ENCODE results near the gene ALDH3B2. TPM values are rescaled to one million over a fixed set of nuclear protein-coding genes. Genes with fewer than 3 reads are reported as not detected.
"Not testable (repeated sequence)": the region's sequence is repeated elsewhere in the genome, so short reads cannot be mapped to it uniquely, and the experiment has no call there.

Gene ALDH3B2
- polyA plus RNA-seq, 3 donors, result 1.6 to 3.0 (median 2.1) TPM

DNA sequence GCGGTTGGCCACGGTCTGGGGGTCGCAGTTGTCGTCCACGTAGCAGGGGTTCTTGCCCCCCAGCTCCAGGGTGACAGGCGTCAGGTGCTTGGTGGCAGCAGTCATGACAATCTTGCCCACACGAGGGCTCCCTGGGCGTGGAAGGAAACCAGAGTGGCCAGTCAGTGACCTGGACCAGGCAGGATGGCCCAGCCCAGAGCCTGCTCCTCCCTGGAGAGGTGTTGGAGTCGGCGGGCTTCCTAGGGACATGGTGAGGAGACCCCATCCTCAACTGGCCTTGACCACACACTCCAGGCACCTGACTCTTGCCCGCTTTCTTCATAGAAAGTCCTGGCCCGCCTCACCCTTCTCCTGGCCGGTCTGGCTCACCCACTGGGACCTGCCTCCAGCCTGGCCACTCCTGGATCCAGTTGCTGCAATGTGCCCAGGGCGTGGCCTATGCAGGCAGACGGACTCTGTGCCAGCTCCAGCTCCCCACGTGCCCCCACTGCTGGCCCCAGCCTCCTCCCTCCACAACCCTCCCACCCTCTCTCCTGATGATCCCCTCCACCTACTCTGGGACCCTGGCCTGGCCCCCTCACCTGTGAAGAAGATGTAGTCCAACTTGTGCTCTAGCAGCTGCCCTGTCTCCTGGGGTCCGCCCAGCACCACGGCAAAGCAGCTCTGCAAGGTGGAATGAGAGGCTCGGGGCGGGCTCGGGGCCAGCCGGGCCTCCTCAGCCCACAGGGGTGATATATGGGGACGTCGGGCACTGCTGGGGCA, 8.7 kb downstream of the ALDH3B2 start:
- DNase-seq (ENCODE audit: extremely low read depth in 1 of 11, low read depth in 9 of 11, low spot score in 4 of 11), result no peak

DNA sequence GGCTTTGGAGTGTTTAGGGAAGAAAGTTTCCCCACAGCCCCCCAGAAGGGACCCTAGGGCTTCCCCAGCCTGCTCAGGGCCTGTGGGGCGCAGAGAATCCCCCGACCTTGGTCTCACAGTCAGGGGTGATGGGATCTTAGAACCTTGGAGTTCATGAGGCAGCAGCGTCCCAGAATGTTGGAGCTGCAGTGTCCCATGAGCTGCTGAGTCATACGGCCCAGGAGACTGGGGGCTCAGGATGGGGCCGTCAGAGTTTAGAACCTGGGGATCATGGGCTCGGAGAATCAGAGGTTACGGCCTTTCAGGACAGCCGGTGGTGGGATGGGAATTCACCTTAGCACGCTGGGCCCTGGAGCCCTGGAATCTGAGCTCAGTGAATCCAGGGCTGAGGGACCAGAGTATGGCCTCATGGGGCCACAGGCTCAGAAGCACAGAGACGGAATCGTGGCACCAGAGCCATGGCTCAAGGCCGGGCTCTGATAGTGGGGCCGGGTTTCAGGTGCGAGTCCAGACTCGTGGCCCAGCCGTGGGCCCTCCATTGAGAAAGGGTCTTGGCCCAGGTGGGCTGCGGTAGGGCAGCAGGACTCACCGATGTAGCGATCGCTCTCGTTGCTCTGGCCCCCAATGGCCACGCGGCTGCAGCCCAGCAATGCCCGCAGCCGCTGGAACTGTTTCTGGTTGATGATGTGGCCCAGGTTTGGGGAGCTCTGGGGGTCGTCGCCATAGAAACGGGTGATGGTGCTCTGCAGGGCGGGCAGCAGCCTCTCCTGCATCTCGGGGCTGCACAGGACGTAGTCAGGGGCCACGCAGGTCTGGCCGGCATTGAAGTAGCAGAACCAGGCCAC, 9.5 kb downstream of the ALDH3B2 start:
- no peak for DNase-seq (ENCODE audit: extremely low read depth in 1 of 11, low read depth in 9 of 11, low spot score in 4 of 11)

DNA sequence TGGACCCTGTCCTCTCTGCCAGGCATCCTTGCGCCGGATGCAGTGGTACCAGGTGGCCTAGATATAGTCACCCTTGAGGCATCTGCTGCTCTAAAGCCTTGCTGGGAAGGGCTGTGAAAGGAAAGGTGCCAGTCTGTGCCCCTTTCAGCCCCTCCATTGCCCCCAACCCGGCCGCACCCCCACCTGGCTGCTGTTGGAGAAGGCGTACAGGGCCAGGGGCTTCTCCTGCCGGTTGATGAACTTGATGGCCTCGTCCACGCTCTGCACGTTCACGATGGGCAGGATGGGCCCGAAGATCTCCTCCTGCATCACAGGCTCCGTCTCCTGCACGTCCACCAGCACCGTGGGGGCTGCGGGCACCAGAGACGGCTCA, 10.2 kb downstream of the ALDH3B2 start:
- no peak for DNase-seq (ENCODE audit: extremely low read depth in 1 of 11, low read depth in 9 of 11, low spot score in 4 of 11)

DNA sequence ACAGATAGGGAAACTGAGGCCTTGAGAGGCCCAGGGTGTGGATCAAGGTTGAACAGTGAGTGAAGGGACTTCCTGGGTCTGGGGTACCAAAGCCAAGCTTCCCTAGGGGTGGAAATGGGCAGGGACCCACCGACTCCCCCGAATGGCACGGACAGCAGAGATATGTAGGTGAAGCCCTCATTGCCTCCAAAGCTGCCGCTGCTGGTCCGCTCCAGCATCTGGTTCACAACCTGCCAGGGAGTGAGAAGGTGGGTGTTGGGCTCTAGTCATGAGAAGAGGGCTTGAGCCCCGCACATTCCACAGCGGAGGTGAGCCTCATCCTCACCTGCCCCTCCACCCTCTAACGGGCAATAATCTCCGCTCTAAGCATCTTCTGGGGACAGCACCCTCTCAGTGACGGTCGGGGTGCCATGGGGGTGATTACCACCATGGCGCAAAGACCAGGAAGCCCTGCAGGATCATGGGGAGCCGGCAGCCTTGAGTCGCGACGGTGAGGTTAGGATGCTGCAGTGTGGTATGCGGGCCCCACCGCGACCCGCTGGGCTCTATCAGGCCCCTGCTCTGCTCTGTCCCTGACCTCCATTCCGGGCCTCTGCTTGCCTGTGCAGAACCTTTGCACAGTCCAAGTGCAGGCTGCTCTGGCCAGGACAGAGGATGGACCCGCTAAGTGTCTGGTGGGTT, 10.8 kb downstream of the ALDH3B2 start:
- DNase-seq (ENCODE audit: extremely low read depth in 1 of 11, low read depth in 9 of 11, low spot score in 4 of 11), result no peak

DNA sequence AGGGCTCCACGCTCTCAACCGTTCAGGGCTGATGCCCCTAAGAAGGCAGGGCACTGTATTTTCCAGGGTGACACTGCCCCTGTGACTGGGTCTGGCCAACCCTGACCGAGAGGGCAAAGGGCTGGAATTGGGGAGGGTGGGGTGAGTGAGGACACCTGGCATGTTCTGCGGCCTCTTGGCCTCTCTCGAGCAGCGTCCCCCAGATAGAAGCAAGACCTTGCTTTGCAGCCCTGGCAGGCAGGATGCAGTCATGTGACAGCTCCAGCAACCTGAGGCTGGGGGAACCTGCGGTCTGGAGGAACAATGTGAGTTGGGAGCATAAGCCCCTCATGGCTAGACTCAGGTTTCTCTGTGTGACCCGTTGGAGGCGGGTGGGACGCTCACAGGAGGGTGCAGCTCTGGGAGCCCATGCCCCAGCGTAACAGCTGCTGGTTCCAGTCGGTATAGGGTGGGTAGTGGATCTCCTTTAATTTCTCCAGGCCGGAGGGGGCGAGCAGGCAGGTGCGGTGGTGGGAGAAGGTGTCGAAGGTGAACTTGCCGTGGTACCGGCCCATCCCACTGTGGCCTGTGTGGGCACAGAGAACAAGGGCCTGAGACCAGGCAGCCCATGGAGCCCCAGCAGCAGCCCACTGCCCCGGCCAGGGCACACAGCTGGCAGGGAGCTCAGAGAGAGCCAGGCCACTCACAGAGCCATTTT, 11.4 kb downstream of the ALDH3B2 start:
- DNase-seq (ENCODE audit: extremely low read depth in 1 of 11, low read depth in 9 of 11, low spot score in 4 of 11), result no peak

DNA sequence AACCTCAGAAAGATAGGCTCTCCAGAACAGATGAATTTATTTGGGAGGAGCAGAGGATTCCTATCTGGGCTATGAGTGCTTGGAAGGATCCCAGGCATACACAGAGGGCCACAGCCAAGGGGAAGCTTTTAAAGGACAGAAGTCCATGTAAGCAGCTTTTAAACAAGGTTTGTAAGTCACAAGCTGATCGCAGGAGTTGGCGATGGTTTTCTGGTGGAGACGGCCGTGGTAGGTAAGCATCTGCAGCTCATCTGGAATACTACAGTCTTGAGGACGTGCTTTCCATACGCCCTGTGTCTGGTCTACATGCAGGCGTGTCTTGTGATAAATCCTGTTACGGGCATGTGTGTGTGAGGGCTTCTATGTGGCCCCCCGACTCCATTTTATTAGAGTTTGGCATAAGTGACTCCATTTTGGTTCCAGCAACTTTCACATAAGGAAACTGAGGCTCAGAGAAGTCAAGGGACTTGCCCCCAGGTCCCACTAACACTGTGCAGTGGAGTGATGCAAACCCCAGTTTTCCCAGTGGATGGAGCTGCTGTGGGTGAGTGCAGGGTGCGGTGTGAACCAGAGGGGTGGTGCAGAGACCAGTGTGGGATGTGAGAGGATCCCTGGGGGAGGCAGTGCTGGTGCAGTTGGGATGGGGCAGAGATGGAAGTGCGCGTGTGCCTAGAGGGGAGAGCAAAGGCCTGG, 12.1 kb downstream of the ALDH3B2 start:
- no peak for DNase-seq (ENCODE audit: extremely low read depth in 1 of 11, low read depth in 9 of 11, low spot score in 4 of 11)

DNA sequence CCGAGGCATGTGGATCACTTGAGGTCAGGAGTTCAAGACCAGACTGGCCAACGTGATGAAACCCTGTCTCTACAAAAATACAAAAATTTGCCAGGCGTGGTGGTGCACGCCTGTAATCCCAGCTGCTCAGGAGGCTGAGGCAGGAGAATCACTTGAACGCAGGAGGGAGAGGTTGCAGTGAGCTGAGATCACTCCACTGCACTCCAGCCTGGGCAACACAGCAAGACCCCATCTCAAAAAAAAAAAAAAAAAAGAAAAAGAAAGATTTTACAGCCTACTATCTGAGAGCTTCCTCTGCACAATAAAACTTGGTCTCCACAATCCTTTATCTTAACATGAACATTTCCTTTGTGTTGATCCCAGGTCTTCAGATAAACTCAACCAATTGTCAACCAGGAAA, 13.7 kb downstream of the ALDH3B2 start:
- DNase-seq (ENCODE audit: extremely low read depth in 1 of 11, low read depth in 9 of 11, low spot score in 4 of 11), result not testable (repeated sequence)

DNA sequence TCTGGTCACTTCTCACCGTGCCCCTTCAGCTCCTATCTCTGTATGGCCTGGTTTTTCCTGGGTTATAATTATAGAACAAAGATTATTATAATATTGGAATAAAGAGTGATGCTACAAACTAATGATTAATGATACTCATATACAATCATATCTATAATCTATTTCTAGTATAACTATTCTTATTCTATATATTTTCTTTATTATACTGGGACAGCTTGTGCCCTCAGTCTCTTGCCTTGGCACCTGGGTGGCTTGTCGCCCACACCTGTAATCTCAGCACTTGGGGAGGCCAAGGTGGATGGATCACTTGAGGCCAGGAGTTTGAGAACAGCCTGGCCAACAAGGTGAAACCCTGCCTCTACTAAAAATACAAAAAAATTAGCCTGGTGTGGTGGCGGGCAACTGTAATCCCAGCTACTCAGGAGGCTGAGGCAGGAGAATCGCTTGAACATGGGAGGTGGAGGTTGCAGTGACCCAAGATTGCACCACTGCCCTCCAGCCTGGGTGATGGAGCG, 14.7 kb downstream of the ALDH3B2 start:
- DNase-seq (ENCODE audit: extremely low read depth in 1 of 11, low read depth in 9 of 11, low spot score in 4 of 11), result not testable (repeated sequence)

GRCh38 chr11:67657300-67657699, 17.1 kb downstream of the ALDH3B2 start:
- no peak for DNase-seq (ENCODE audit: extremely low read depth in 1 of 11, low read depth in 9 of 11, low spot score in 4 of 11)

DNA sequence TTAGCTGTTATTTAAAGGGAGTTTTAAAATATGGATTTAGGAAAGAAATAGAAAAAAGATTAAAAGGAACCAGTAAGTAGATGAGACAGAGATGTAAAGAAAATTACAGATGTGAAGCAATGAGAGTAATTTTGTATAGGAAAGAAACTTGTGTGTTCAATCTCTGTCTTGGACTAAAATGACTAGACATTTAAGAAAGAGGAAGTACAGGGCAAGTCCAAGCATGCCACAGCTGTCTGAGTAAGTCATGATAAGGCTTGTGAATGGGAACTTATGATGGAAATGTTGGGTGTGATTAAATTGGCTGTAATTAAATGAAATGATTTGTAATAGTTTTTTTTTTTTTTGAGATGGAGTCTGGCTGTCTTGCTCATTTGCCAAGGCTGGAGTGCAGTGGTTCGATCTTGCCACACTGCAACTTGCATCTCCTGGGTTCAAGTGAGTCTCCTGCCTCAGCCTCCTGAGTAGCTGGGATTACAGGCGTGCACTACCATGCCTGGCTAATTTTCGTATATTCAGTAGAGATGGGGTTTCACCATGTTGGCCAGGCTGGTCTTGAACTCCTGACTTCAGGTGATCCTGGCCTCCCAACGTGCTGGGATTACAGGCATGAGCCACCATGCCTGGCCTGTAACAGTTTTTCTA, 18.0 kb downstream of the ALDH3B2 start:
- no peak for DNase-seq (ENCODE audit: extremely low read depth in 1 of 11, low read depth in 9 of 11, low spot score in 4 of 11)

DNA sequence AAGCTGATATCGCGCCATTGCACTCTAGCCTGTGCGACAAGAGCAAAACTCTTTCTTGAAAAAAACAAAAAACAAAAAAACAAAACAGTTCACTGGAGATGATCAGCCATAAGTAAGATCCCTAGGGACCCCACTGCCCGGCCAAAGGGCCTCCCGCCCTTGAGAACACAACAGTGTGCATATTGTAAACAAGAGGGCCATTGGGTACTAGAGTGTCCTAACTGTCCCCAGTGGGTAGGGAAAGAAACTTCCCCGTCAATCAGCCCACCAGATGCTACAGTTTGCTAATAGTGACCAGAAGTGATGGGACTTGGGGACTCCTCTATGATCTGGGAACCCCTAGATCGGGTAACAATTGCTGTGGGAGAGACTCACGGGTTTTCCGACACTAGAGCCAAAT, 20.2 kb downstream of the ALDH3B2 start:
- no peak for DNase-seq (ENCODE audit: extremely low read depth in 1 of 11, low read depth in 9 of 11, low spot score in 4 of 11)

DNA sequence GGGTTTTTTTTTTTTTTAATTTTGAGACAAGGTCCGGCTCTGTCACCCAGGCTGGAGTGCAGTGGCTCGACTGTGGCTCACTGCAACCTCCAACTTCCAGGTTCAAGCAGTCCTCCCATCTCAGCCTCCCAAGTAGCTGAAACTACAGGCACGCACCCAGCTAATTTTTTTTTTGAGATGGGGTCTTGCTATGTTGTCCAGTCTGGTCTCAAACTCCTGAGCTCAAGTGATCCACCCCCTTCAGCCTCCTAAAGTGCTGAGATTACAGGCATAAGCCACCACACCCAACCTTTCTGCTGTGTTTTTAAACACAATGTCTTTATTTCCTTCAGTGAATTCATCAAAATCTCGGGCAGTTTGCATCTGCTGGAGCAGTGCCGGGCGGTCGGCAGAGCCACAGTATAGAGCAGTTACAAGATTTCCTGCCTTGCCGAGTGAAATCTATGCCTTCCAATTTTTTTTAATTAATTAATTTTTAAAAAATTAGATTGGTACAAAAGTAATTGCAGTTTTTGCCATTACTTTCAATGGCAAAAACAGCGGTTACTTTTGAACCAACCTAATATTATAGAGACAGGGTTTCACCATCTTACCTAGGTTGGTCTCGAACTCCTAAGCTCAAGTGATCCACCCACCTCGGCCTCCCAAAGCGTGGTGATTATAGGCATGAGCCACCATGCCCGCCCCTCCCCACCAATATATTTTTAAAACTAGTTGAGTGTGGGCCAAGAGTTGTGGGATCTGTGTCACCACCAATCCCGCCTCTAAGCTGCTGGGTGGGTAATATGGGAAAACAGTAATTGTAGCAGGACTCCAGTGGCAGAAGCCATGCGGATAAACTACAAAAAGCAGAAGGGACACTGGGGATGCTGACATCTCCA, 21.2 kb downstream of the ALDH3B2 start:
- DNase-seq (ENCODE audit: extremely low read depth in 1 of 11, low read depth in 9 of 11, low spot score in 4 of 11), result no peak

- DNase-seq (ENCODE audit: extremely low read depth in 1 of 11, low read depth in 9 of 11, low spot score in 4 of 11), result no peak
Observed at GRCh38 chr11:67651976-67652781, 22.2 kb downstream of the ALDH3B2 start.

DNA sequence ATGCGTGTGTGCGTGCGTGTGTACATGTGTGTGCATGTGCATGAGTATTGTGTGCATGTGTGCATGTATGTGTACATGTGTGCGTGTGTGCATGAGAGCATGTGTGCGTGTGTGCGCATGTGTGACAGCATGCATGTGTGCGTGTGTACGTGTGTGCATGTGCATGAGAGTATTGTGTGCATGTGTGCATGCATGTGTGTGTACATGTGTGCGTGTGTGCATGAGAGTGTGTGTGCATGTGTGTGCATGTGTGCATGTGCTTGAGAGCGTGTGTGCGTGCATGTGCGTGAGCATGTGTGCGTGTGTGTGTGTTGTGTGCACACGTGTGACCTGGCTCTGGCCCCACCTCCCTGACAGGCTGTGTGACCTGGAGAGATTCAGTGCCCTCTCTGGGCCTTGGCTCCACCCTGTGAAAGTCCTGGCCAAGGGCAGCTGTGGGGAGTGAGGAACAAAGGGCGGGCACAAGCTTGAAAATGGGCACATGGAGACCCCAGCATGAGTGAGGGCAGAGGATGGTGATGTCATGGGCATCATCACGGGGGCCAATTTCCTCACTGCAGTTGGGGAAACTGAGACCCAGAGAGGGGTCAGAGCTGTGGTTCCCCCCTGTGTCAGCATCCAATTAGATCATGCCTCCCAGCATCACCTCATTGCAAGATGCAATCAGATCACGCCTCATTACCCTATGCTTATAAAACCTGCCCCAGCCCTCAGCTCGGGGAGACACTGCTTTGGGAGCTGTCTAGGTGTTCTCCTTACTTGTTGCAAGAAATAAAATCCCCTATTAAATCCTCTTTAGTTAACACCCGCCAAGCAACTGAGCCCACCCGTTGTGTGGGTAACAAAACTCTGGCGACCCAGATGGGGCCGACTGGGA, 24.6 kb downstream of the ALDH3B2 start:
- DNase-seq (ENCODE audit: extremely low read depth in 1 of 11, low read depth in 9 of 11, low spot score in 4 of 11), result no peak

GRCh38 chr11:67648796-67649613, 25.4 kb downstream of the ALDH3B2 start:
- no peak for DNase-seq (ENCODE audit: extremely low read depth in 1 of 11, low read depth in 9 of 11, low spot score in 4 of 11)

Data from renal cortex interstitium (tissue), 11 donors.